ENCODE results near the gene ACOT11. TPM values are rescaled to one million over a fixed set of nuclear protein-coding genes. Genes with fewer than 3 reads are reported as not detected.

Gene ACOT11
- total and polyA plus RNA-seq, 2 of the 13 experiments (the other 11 are each of a cell fraction or from before 2014, with no cell fraction given): 2.6 to 3.3 TPM

- no peak overlapping the region for H2AFZ ChIP-seq (ENCODE audit: low read length)
- TF ChIP-seq NR2F6 (IDR thresholded peaks at IDR 0.05) (no peak), NR2F6 (CRISPR knock-in tag; IDR thresholded peaks at IDR 0.05) (0 out of 2 replicates have a peak, but pooled peaks have one; percentile 12), AHDC1 (CRISPR knock-in tag; IDR thresholded peaks at IDR 0.05; ENCODE audit: borderline replicate concordance) (no peak), ZNF768 (CRISPR knock-in tag; IDR thresholded peaks at IDR 0.05) (0 out of 2 replicates have a peak, but pooled peaks have one; percentile 46), HNF4A (CRISPR knock-in tag; IDR thresholded peaks at IDR 0.05) (peak; percentile 37), ZBTB37 (CRISPR knock-in tag; IDR thresholded peaks at IDR 0.05) (no peak), ZNF619 (CRISPR knock-in tag; IDR thresholded peaks at IDR 0.05) (no peak), ZBTB33 (CRISPR knock-in tag; IDR thresholded peaks at IDR 0.05) (peak; percentile 45; the same call in 1 of the 2 replicates), ZNF512B (CRISPR knock-in tag; IDR thresholded peaks at IDR 0.05; ENCODE audit: borderline replicate concordance) (no peak), ZNF781 (CRISPR knock-in tag; IDR thresholded peaks at IDR 0.05; ENCODE audit: borderline replicate concordance, not compliant biosample characterization) (no peak)
Measured at GRCh38 chr1:54575161-54575560, 27.1 kb downstream of the ACOT11 start.

More at GRCh38 chr1:54575161-54575560, 27.1 kb downstream of the ACOT11 start:
- POLR2A ChIA-PET: no interaction called here
- Histone ChIP-seq H3K4me3 (replicated peaks in 1 of 3; ENCODE audit: insufficient read depth in 1 of 3, low read depth in 2 of 3, low read length in 3 of 3) (no peak overlapping the region), H3K27me3 (ENCODE audit: control insufficient read depth in 1 of 2, insufficient read depth in 2 of 2, low read length in 2 of 2) (no peaks in the 10 kb centered on the region), H3K4me2 (ENCODE audit: low read depth, low read length) (no peak overlapping the region), H3K79me2 (ENCODE audit: insufficient read depth, low read length) (no peaks in the 10 kb centered on the region), H3K4me1 (ENCODE audit: insufficient read depth, low read length) (peaks cover 78% of the 10 kb centered on the region), H3K36me3 (replicated peaks in 1 of 2; ENCODE audit: control insufficient read depth in 1 of 2, insufficient read depth in 2 of 2, low read length in 2 of 2) (no peaks in the 10 kb centered on the region), H3K9me3 (ENCODE audit: low read length) (no peaks in the 10 kb centered on the region), H3K9ac (ENCODE audit: insufficient read depth, low read depth, low read length) (no peak overlapping the region), H3K27ac (ENCODE audit: extremely low read length, insufficient read depth, low read length) (no peak overlapping the region), H4K20me1 (ENCODE audit: insufficient read depth, low read length) (no peaks in the 10 kb centered on the region)
- BruUV-seq (replicated peaks): no TSS peak
- in situ Hi-C loops (cut with HindIII; ENCODE audit: extremely low pct_ligation_motif_present, low pct_unique_long_range_greater_than_20kb) (no loop called here), intact Hi-C loops (cut with micrococcal nuclease; ENCODE audit: unreplicated experiment) (loop anchor here (5.0 kb wide), 1 partner anchor 47 kb away; the partner anchor contains the start of gene FAM151A)
- WGBS (ENCODE audit: low lambda C conversion rate): 59% methylated on average over 3 of the region's 3 CpGs
- DNase-seq (ENCODE audit: low spot score): peak; percentile 49
- CTCF ChIA-PET (ENCODE audit: low intra/inter-chr PET ratio, low total read pairs): no interaction called here
- FAIRE-seq: no peak
- peak; percentile 17 for ATAC-seq

Data from HepG2 (cell line).